WERI-Rb-1 (cell line): ENCODE data around the gene PHLDB2.

Experiments used
- DNase-seq: peaks from one replicate; pipeline ENCODE4 v3.0.0-alpha.2; 2020
- H3K27ac ChIP-seq: fragments of 250-450 bp; sonication (Bioruptor Pico); 2 replicates; pipeline ENCODE4 v1.5.1; 2020; ENCODE audit warnings: mild to moderate bottlenecking, moderate library complexity
- H3K27me3 ChIP-seq: fragments of 250-450 bp; sonication (Bioruptor Pico); 2 replicates; pipeline ENCODE4 v1.5.1; 2021; ENCODE audit warnings: mild to moderate bottlenecking, low read depth, moderate library complexity; ENCODE audit not compliant: insufficient read depth, severe bottlenecking
- H3K36me3 ChIP-seq: fragments of 250-450 bp; sonication (Bioruptor Pico); 2 replicates; pipeline ENCODE4 v1.5.1; 2020; ENCODE audit warnings: mild to moderate bottlenecking, moderate library complexity
- H3K4me3 ChIP-seq: 2 replicates; pipeline ENCODE4 v1.5.1; 2011; ENCODE audit warnings: low read depth, mild to moderate bottlenecking, control low read depth, low read length
- H3K9me3 ChIP-seq: fragments of 250-450 bp; sonication (Bioruptor Pico); 2 replicates; pipeline ENCODE4 v1.5.1; 2021; ENCODE audit warnings: mild to moderate bottlenecking, moderate library complexity; ENCODE audit not compliant: severe bottlenecking
- CTCF ChIP-seq: IDR thresholded peaks from 2 replicates; pipeline ENCODE4 v1.5.1; 2011; ENCODE audit warnings: low read depth, mild to moderate bottlenecking, control low read depth, inconsistent platforms, low read length

The PHLDB2 gene

DNA sequence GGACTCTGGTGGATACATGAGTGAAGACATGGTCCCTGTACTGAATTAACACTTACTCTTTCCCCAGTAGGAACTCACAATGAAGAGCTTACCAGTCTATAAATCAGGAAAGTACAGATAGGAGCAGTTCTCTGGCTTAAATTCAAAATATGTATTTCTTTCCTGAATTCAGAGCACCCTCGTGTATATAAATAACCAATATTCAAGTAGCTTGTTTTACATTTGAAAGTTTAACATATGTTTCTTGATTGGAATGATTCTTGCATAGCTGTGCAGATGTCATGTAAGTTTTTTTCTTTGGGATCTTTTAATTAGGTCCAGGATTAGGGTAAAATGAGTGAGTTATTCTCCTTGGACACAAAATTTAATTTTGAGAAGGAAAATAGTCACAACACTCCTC, 160.7 kb downstream of the PHLDB2 start:
- Histone ChIP-seq H3K27ac (no peak overlapping the region), H3K9me3 (peaks cover 3% of the 10 kb centered on the region), H3K4me3 (no peak overlapping the region), H3K27me3 (no peaks in the 10 kb centered on the region), H3K36me3 (no peaks in the 10 kb centered on the region)
- DNase-seq: no peak
- no peak for TF ChIP-seq CTCF

- peaks cover 3% of the 10 kb centered on the region for H3K9me3 ChIP-seq
- no peak overlapping the region for H3K27ac ChIP-seq
- TF ChIP-seq CTCF: no peak
- DNase-seq: no peak
- no peak overlapping the region for H3K4me3 ChIP-seq
- H3K27me3 ChIP-seq: no peaks in the 10 kb centered on the region
- H3K36me3 ChIP-seq: no peaks in the 10 kb centered on the region
Measured at GRCh38 chr3:112020674-112021085, 161.6 kb downstream of the PHLDB2 start.
